PC-9 (cell line): ENCODE measurements around the gene NLRP1.

ENCODE experiments used
- EZH2 ChIP-seq: fragments of 200-600 bp; sonication (generic); IDR thresholded peaks from 2 replicates; pipeline ENCODE4 v1.8.0; 2017; ENCODE audit warnings: antibody characterized with exemption, low read depth
- TF ChIP-seq, protein P1 (sequence below): fragments of 200-600 bp; sonication (generic); conservative IDR thresholded peaks from 2 replicates; pipeline ENCODE4 v1.6.1; 2017; ENCODE audit warnings: mixed run types, antibody characterized with exemption, mild to moderate bottlenecking, moderate library complexity

DNA sequence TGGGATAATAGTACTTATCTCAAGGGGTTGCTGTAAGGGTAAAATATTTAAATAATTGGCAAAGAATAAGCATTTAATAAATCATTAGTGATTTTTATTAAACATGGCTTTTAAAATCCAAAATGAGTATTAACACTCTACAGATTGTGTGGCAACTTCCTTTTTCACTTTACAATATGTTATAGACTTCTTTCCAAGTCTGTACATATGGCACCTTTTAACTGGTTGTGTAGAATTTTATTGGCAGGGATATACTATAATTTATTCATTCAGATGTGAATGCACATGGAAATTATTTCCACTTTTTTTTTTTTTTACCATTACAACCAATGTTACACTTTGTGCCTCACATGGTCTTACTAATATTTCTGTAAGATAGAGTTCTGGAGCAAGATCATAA, 15.7 kb upstream of the NLRP1 start:
- TF ChIP-seq, protein P1, sequence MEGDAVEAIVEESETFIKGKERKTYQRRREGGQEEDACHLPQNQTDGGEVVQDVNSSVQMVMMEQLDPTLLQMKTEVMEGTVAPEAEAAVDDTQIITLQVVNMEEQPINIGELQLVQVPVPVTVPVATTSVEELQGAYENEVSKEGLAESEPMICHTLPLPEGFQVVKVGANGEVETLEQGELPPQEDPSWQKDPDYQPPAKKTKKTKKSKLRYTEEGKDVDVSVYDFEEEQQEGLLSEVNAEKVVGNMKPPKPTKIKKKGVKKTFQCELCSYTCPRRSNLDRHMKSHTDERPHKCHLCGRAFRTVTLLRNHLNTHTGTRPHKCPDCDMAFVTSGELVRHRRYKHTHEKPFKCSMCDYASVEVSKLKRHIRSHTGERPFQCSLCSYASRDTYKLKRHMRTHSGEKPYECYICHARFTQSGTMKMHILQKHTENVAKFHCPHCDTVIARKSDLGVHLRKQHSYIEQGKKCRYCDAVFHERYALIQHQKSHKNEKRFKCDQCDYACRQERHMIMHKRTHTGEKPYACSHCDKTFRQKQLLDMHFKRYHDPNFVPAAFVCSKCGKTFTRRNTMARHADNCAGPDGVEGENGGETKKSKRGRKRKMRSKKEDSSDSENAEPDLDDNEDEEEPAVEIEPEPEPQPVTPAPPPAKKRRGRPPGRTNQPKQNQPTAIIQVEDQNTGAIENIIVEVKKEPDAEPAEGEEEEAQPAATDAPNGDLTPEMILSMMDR: no peak
- TF ChIP-seq EZH2: no peak
